Keratinocyte (primary cell): ENCODE data around the gene FHL5. TPM values are rescaled to one million over a fixed set of nuclear protein-coding genes. Genes with fewer than 3 reads are reported as not detected.

Source experiments
- DNase-seq: peaks from one replicate; pipeline ENCODE4 v3.0.0-alpha.2; 2011; ENCODE audit warnings: low read depth, missing footprints, low spot score
- FAIRE-seq: peaks from 2 replicates; lab custom pipeline; 2011; peaks lifted over from hg19 to GRCh38; lab: Jason Lieb, UNC
- H2AFZ ChIP-seq: 2 replicates; pipeline ENCODE4 v1.6.0; 2012; ENCODE audit warnings: low read length, control low read depth, inconsistent platforms; ENCODE audit not compliant: control insufficient read depth
- H3K27ac ChIP-seq: 2 replicates; pipeline ENCODE4 v1.5.1; 2011; ENCODE audit warnings: low read length; ENCODE audit not compliant: control insufficient read depth, insufficient read depth
- H3K27me3 ChIP-seq: 3 replicates; pipeline ENCODE4 v1.6.0; 2011; ENCODE audit warnings: low read length; ENCODE audit not compliant: control insufficient read depth, insufficient read depth; ENCODE audit errors: extremely low read depth
- H3K36me3 ChIP-seq, 2 experiments: 2 replicates in 1 of 2; 3 replicates in 1 of 2; pipeline ENCODE4 v1.5.1; 2011; ENCODE audit warnings: low read length in 2 of 2, mild to moderate bottlenecking in 1 of 2; ENCODE audit not compliant: control insufficient read depth in 2 of 2, insufficient read depth in 2 of 2; ENCODE audit errors: extremely low read depth in 1 of 2
- H3K4me1 ChIP-seq: 3 replicates; pipeline ENCODE4 v1.5.1; 2011; ENCODE audit warnings: low read length; ENCODE audit not compliant: control insufficient read depth, insufficient read depth; ENCODE audit errors: extremely low read depth
- H3K4me2 ChIP-seq: 3 replicates; pipeline ENCODE4 v1.6.0; 2011; ENCODE audit warnings: low read depth, low read length; ENCODE audit not compliant: control insufficient read depth, insufficient read depth; ENCODE audit errors: extremely low read depth
- H3K4me3 ChIP-seq, 3 experiments: fragments of 200-600 bp in 1 of 3; sonication (generic) in 1 of 3; 2 replicates in 2 of 3; 3 replicates in 1 of 3; pipeline ENCODE4 v1.5.1; 2011 to 2016; ENCODE audit warnings: low read length in 3 of 3, mild to moderate bottlenecking in 3 of 3, control low read depth in 2 of 3, inconsistent platforms in 1 of 3, low read depth in 1 of 3, mixed read lengths in 1 of 3, mixed run types in 1 of 3, moderate library complexity in 1 of 3; ENCODE audit not compliant: control insufficient read depth in 2 of 3, insufficient read depth in 2 of 3; ENCODE audit errors: extremely low read depth in 1 of 3
- H3K79me2 ChIP-seq: 2 replicates; pipeline ENCODE4 v1.6.0; 2012; ENCODE audit warnings: low read length; ENCODE audit not compliant: control insufficient read depth, insufficient read depth
- H3K9ac ChIP-seq: 3 replicates; pipeline ENCODE4 v1.6.0; 2011; ENCODE audit warnings: low read length; ENCODE audit not compliant: control insufficient read depth, insufficient read depth; ENCODE audit errors: extremely low read depth
- H3K9me1 ChIP-seq: 3 replicates; pipeline ENCODE4 v1.6.0; 2011; ENCODE audit warnings: low read length; ENCODE audit not compliant: control insufficient read depth, insufficient read depth; ENCODE audit errors: extremely low read depth
- H3K9me3 ChIP-seq: 2 replicates; pipeline ENCODE4 v1.5.1; 2012; ENCODE audit warnings: low read depth, low read length; ENCODE audit not compliant: control insufficient read depth
- H4K20me1 ChIP-seq: 3 replicates; pipeline ENCODE4 v1.6.0; 2011; ENCODE audit warnings: low read length; ENCODE audit not compliant: control insufficient read depth, insufficient read depth; ENCODE audit errors: extremely low read depth
- EZH2 ChIP-seq: IDR thresholded peaks from one replicate; pipeline ENCODE4 v1.6.1; 2012; ENCODE audit warnings: inconsistent platforms, mild to moderate bottlenecking, low read length, moderate library complexity
- dilution Hi-C: fragments of 300-500 bp; cut with MboI; formaldehyde crosslinking; loops from one replicate; pipeline ENCODE4 v1.7.0; 2020; ENCODE audit warnings: low sequenced_read_pairs; ENCODE audit not compliant: extremely low pct_ligation_motif_present
- polyA plus RNA-seq, 5 experiments: library from polyadenylated mRNA; depleted of rRNA in 3 of 5; stranded (reverse) in 3 of 5; stranded (forward) in 1 of 5; unstranded in 1 of 5; fragments of >200 nt; gene quantifications; 1 replicate in 1 of 5; 2 replicates in 3 of 5; 3 replicates in 1 of 5; pipeline versions ENCODE4 v1.2.1 to v1.2.3, GENCODE V29; 2011 to 2012; ENCODE audit warnings: missing spikeins in 2 of 5, low read depth in 1 of 5, low replicate concordance in 1 of 5
- TF ChIP-seq, protein P1 (sequence below), 3 experiments: IDR thresholded peaks in 1 of 3; conservative IDR thresholded peaks in 1 of 3; optimal IDR thresholded peaks in 1 of 3; 2 replicates in 2 of 3; 3 replicates in 1 of 3; pipeline versions ENCODE3 to v1.5.1; 2011; ENCODE audit warnings: low read length in 3 of 3, mild to moderate bottlenecking in 3 of 3, moderate library complexity in 2 of 3, control low read depth in 1 of 3, inconsistent platforms in 1 of 3; ENCODE audit not compliant: insufficient read depth in 2 of 3; ENCODE audit errors: extremely low read depth in 1 of 3

Gene FHL5
- polyA plus RNA-seq, 1 donor (not counting 4 experiments of a cell fraction or from before 2014, with no cell fraction given) = not detected

- dilution Hi-C loops = no loop called here
- H3K9me3 ChIP-seq = no peaks in the 10 kb centered on the region
- H3K79me2 ChIP-seq = no peaks in the 10 kb centered on the region
- DNase-seq = no peak
- no peaks in the 10 kb centered on the region for H3K27me3 ChIP-seq
- H3K4me1 ChIP-seq = no peaks in the 10 kb centered on the region
- no peaks in the 10 kb centered on the region for H4K20me1 ChIP-seq
- no peaks in the 10 kb centered on the region for H3K36me3 ChIP-seq
- no peak for TF ChIP-seq EZH2
- TF ChIP-seq, protein P1, sequence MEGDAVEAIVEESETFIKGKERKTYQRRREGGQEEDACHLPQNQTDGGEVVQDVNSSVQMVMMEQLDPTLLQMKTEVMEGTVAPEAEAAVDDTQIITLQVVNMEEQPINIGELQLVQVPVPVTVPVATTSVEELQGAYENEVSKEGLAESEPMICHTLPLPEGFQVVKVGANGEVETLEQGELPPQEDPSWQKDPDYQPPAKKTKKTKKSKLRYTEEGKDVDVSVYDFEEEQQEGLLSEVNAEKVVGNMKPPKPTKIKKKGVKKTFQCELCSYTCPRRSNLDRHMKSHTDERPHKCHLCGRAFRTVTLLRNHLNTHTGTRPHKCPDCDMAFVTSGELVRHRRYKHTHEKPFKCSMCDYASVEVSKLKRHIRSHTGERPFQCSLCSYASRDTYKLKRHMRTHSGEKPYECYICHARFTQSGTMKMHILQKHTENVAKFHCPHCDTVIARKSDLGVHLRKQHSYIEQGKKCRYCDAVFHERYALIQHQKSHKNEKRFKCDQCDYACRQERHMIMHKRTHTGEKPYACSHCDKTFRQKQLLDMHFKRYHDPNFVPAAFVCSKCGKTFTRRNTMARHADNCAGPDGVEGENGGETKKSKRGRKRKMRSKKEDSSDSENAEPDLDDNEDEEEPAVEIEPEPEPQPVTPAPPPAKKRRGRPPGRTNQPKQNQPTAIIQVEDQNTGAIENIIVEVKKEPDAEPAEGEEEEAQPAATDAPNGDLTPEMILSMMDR (optimal IDR thresholded peaks at IDR 0.05 in 1 of 3, IDR thresholded peaks at IDR 0.05 in 1 of 3, conservative IDR thresholded peaks at IDR 0.05 in 1 of 3; ENCODE audit: extremely low read depth in 1 of 3, insufficient read depth in 2 of 3, low read length in 3 of 3) = no peak
- H3K9me1 ChIP-seq = no peaks in the 10 kb centered on the region
- H3K4me3 ChIP-seq = no peak overlapping the region
- H2AFZ ChIP-seq = no peak overlapping the region
- no peak overlapping the region for H3K4me2 ChIP-seq
- no peak overlapping the region for H3K27ac ChIP-seq
- no peak overlapping the region for H3K9ac ChIP-seq
- FAIRE-seq = no peak
Measured at GRCh38 chr6:96652552-96652951, 89.6 kb downstream of the FHL5 start.

GRCh38 chr6:96653181-96653580 is 90.3 kb downstream of the FHL5 start:
- Histone ChIP-seq H4K20me1 (no peaks in the 10 kb centered on the region), H3K36me3 (no peaks in the 10 kb centered on the region), H3K9me1 (no peaks in the 10 kb centered on the region), H3K9me3 (no peaks in the 10 kb centered on the region), H3K4me1 (no peaks in the 10 kb centered on the region), H2AFZ (no peak overlapping the region), H3K27ac (no peak overlapping the region), H3K27me3 (no peaks in the 10 kb centered on the region), H3K79me2 (no peaks in the 10 kb centered on the region), H3K9ac (no peak overlapping the region), H3K4me3 (no peak overlapping the region), H3K4me2 (no peak overlapping the region)
- dilution Hi-C loops = no loop called here
- TF ChIP-seq EZH2 = no peak
- TF ChIP-seq, protein P1 (optimal IDR thresholded peaks at IDR 0.05 in 1 of 3, IDR thresholded peaks at IDR 0.05 in 1 of 3, conservative IDR thresholded peaks at IDR 0.05 in 1 of 3; ENCODE audit: extremely low read depth in 1 of 3, insufficient read depth in 2 of 3, low read length in 3 of 3) = no peak
- FAIRE-seq (no peak), DNase-seq (no peak)
